HG02885 (cell line): ENCODE results near the gene RALGAPA1.
"Not testable (repeated sequence)": the region's sequence is repeated elsewhere in the genome, so short reads cannot be mapped to it uniquely, and the experiment has no call there.

Experiments
- ATAC-seq: cut with Tn5 transposase; IDR thresholded peaks from one replicate; pipeline ENCODE4 v1.9.1; 2021; ENCODE audit warnings: mild to moderate bottlenecking; ENCODE audit not compliant: unreplicated experiment, poor library complexity

Gene RALGAPA1

GRCh38 chr14:35822501-35822900 lies 13.4 kb upstream of the RALGAPA1 start:
- no peak for ATAC-seq

GRCh38 chr14:35821564-35822411 lies 12.7 kb upstream of the RALGAPA1 start:
- ATAC-seq: no peak

- ATAC-seq: no peak
Observed at GRCh38 chr14:35819591-35820540, 10.8 kb upstream of the RALGAPA1 start.

GRCh38 chr14:35818346-35819115 lies 9.4 kb upstream of the RALGAPA1 start:
- peak; percentile 48 for ATAC-seq

- peak; percentile 89 for ATAC-seq
Observed at GRCh38 chr14:35814371-35815005, 5.4 kb upstream of the RALGAPA1 start.

- no peak for ATAC-seq
Observed at GRCh38 chr14:35810963-35811362, 1.9 kb upstream of the RALGAPA1 start.

- ATAC-seq: no peak
Observed at GRCh38 chr14:35809597-35809996, 502 bp upstream of the RALGAPA1 start.

- ATAC-seq: no peak
Observed at GRCh38 chr14:35808076-35808637, 938 bp downstream of the RALGAPA1 start.

GRCh38 chr14:35807131-35807961 lies 1.7 kb downstream of the RALGAPA1 start:
- ATAC-seq: no peak

GRCh38 chr14:35806006-35806907 lies 2.8 kb downstream of the RALGAPA1 start:
- ATAC-seq: no peak

GRCh38 chr14:35797796-35798195 lies 11.3 kb downstream of the RALGAPA1 start:
- no peak for ATAC-seq

GRCh38 chr14:35789651-35790050 lies 19.4 kb downstream of the RALGAPA1 start:
- ATAC-seq: no peak

GRCh38 chr14:35786856-35787255 lies 22.2 kb downstream of the RALGAPA1 start:
- ATAC-seq: no peak

GRCh38 chr14:35783699-35784098 lies 25.4 kb downstream of the RALGAPA1 start:
- no peak for ATAC-seq

- no peak for ATAC-seq
Observed at GRCh38 chr14:35779368-35779767, 29.7 kb downstream of the RALGAPA1 start.

GRCh38 chr14:35777550-35777949 lies 31.5 kb downstream of the RALGAPA1 start:
- not testable (repeated sequence) for ATAC-seq

- ATAC-seq: no peak
Observed at GRCh38 chr14:35776823-35777222, 32.3 kb downstream of the RALGAPA1 start.

GRCh38 chr14:35776085-35776484 lies 33.0 kb downstream of the RALGAPA1 start:
- ATAC-seq: not testable (repeated sequence)
